ENCODE results near the gene ADPRM. TPM values are rescaled to one million over a fixed set of nuclear protein-coding genes. Genes with fewer than 3 reads are reported as not detected.

The ADPRM gene
- total RNA-seq, 1 experiment from 2014 or later, result 5.1 TPM

DNA sequence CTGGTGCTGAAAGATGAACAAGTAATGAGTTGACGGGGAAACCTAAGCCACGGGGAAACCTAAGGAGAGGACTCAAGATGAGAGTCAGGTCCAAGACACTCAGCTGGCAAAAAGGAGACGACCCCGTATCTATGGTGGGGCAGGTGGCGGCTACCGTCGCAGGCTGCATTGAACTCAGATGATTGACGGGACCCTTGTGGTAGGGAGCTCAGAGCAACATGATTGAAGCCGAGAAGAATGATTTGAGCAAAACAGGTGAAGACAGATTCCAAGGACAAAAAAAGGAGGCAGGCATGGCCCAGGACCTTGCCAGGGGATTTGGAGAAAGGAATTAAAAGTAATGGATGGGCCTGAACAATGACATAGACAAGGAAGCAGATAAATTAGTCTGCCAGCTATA lies 32.8 kb upstream of the ADPRM start:
- Histone ChIP-seq H3K27ac (ENCODE audit: insufficient read length, low read depth, low read length) (no peak overlapping the region), H4K91ac (ENCODE audit: insufficient read length, low read depth, low read length) (no peak overlapping the region), H3K27me3 (ENCODE audit: insufficient read depth, low read length) (no peaks in the 10 kb centered on the region), H2BK15ac (ENCODE audit: low read depth, low read length) (no peak overlapping the region), H3K56ac (ENCODE audit: insufficient read length, low read depth, low read length) (no peak overlapping the region), H3K4me1 (ENCODE audit: insufficient read depth, low read length) (no peaks in the 10 kb centered on the region), H4K5ac (ENCODE audit: insufficient read length, low read depth, low read length) (no peak overlapping the region), H3K23ac (ENCODE audit: insufficient read length, low read depth, low read length) (no peak overlapping the region), H3K14ac (ENCODE audit: insufficient read depth, low read length) (no peak overlapping the region), H2AK5ac (ENCODE audit: insufficient read length, low read length) (no peak overlapping the region), H2AFZ (ENCODE audit: low read length) (no peak overlapping the region), H2BK120ac (ENCODE audit: low read depth, low read length, poor library complexity, severe bottlenecking) (no peak overlapping the region), H3K9me3 (ENCODE audit: control insufficient read depth, low read depth, low read length) (no peaks in the 10 kb centered on the region), H3K79me1 (ENCODE audit: insufficient read depth, low read depth, low read length, poor library complexity, severe bottlenecking) (no peaks in the 10 kb centered on the region), H4K8ac (replicated peaks; ENCODE audit: insufficient read length, low read depth, low read length) (no peak overlapping the region), H3K79me2 (ENCODE audit: insufficient read depth, low read length) (no peaks in the 10 kb centered on the region), H3K4me2 (ENCODE audit: insufficient read depth, insufficient read length, low read length) (no peak overlapping the region), H3K9ac (ENCODE audit: extremely low read depth, insufficient read length, low read length) (no peak overlapping the region), H2BK5ac (ENCODE audit: insufficient read length, low read length) (no peak overlapping the region), H3K18ac (ENCODE audit: insufficient read length, low read depth, low read length) (no peak overlapping the region), H2BK12ac (ENCODE audit: insufficient read length, low read depth, low read length) (no peak overlapping the region), H3K4ac (ENCODE audit: low read depth, low read length) (no peak overlapping the region), H4K20me1 (ENCODE audit: control insufficient read depth, insufficient read depth, insufficient read length) (no peaks in the 10 kb centered on the region), H3T11ph (ENCODE audit: low read length) (no peak overlapping the region), H3K23me2 (ENCODE audit: insufficient read length, low read depth, low read length, poor library complexity, severe bottlenecking) (no peaks in the 10 kb centered on the region), H2BK20ac (ENCODE audit: low read depth, low read length, poor library complexity, severe bottlenecking) (no peak overlapping the region)
- H3K27ac Mint-ChIP-seq, result no peak overlapping the region
- H3K4me1 Mint-ChIP-seq, result peaks cover 0 to 3% of the 10 kb centered on the region in 2 experiments; a peak in 2 of 4 replicates
- no peak for DNase-seq
- no peak overlapping the region for H3K4me3 Mint-ChIP-seq
- H3K36me3 Mint-ChIP-seq (ENCODE audit: insufficient read depth in 1 of 3, low read depth in 3 of 3), result peaks cover 0 to 1% (median 0%) of the 10 kb centered on the region in 3 experiments; a peak in 1 of 7 replicates
- H3K27me3 Mint-ChIP-seq (ENCODE audit: low read depth), result no peaks in the 10 kb centered on the region
- TF ChIP-seq, protein P1, sequence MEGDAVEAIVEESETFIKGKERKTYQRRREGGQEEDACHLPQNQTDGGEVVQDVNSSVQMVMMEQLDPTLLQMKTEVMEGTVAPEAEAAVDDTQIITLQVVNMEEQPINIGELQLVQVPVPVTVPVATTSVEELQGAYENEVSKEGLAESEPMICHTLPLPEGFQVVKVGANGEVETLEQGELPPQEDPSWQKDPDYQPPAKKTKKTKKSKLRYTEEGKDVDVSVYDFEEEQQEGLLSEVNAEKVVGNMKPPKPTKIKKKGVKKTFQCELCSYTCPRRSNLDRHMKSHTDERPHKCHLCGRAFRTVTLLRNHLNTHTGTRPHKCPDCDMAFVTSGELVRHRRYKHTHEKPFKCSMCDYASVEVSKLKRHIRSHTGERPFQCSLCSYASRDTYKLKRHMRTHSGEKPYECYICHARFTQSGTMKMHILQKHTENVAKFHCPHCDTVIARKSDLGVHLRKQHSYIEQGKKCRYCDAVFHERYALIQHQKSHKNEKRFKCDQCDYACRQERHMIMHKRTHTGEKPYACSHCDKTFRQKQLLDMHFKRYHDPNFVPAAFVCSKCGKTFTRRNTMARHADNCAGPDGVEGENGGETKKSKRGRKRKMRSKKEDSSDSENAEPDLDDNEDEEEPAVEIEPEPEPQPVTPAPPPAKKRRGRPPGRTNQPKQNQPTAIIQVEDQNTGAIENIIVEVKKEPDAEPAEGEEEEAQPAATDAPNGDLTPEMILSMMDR (conservative IDR thresholded peaks at IDR 0.05), result no peak
- no peaks in the 10 kb centered on the region for H3K9me3 Mint-ChIP-seq
- no CpG with 5 or more reads among the region's 9 CpGs for WGBS (ENCODE audit: extremely low coverage, insufficient read length, low lambda C conversion rate)
